Fibroblast of pulmonary artery (primary cell): Measurements from ENCODE around the gene RPH3AL.
A peak's percentile ranks its signal among the peaks of the same experiment; 100 is the strongest.
"Not testable (repeated sequence)": the region's sequence is repeated elsewhere in the genome, so short reads cannot be mapped to it uniquely, and the experiment has no call there.

Experiments used
- DNase-seq: peaks from one replicate; pipeline ENCODE4 v3.0.0-alpha.2; 2010; ENCODE audit warnings: low read depth
- H3K4me3 ChIP-seq: replicated peaks from 2 replicates; pipeline ENCODE4 v1.5.1; 2011; ENCODE audit warnings: low read depth, mild to moderate bottlenecking, control low read depth, low read length, moderate library complexity
- CTCF ChIP-seq: IDR thresholded peaks from 2 replicates; pipeline ENCODE4 v1.5.1; 2011; ENCODE audit warnings: mild to moderate bottlenecking, control low read depth, low read length, inconsistent platforms; ENCODE audit errors: missing control alignments

The RPH3AL gene

GRCh38 chr17:202501-202951 is 150.1 kb downstream of the RPH3AL start:
- TF ChIP-seq CTCF, result no peak
- no peak for DNase-seq
- H3K4me3 ChIP-seq, result no peak overlapping the region

DNA sequence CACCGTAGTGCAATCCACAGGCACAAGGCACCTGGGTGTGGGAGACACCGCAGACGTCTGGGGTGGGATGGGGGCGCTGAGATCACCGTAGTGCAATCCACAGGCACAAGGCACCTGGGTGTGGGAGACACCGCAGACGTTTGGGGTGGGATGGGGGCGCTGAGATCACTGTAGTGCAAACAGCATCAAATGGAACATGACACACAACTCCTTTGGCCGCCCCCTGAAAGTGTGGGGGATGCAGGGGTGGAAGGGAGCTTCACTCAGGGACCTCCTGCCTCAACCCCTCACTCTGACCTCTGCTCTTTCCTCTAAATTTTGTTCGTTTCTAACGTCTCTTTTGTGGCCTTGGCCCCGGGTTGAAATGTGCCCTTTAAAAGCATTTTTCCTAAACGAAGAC is 150.9 kb downstream of the RPH3AL start:
- not testable (repeated sequence) for DNase-seq, H3K4me3 ChIP-seq

DNA sequence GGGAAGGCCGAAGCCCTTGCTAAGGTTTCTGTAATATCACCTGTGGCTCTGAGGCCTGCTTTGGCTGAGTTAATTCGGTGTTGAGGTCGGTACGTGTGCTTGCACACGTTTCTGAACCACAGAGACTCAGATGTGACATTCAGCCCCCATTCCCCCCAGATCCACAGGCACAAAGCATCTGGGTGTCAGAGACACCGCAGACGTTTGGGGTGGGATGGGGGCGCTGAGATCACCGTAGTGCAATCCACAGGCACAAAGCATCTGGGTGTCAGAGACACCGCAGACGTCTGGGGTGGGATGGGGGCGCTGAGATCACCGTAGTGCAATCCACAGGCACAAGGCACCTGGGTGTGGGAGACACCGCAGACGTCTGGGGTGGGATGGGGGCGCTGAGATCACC is 151.3 kb downstream of the RPH3AL start:
- not testable (repeated sequence) for H3K4me3 ChIP-seq, DNase-seq

- TF ChIP-seq CTCF, result no peak
- DNase-seq, result no peak
- no peak overlapping the region for H3K4me3 ChIP-seq
Observed at GRCh38 chr17:200586-200985, 152.0 kb downstream of the RPH3AL start.

DNA sequence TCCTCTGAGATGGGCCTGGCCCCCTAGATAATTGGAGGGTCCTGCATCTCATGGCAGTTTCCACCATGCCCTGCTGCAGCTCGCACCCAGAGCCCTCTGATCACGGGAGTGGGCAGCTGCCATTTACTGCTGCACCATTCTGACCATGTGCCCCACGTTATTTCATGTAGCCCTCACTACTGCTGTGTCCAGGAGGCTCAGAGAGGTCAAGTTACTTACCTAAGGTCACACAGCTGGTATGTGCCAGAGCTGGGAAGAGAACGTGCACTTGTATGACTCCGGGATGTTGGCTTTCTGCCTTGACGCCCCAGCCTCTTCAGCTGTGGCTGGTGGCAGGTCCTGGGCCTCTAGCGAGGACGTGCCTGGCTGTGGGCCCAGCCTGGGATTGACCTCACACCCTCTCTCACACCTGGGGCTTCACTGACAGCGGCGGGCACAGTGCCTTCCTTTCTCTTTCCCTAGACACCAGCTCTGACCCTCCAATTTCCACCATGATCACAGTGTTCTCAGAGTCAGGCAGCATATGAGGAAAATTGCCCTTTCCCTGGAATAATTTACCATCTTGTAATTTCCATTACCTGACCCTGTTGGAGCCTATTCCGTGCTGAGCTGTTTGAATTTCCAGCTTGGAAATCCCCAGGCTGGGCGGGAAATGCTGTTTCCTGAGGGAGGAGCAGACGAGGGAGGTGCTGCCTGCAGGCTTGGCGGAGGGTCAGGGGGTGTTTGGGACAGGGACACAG is 152.6 kb downstream of the RPH3AL start:
- H3K4me3 ChIP-seq, result no peak overlapping the region
- DNase-seq, result peak; percentile 7
- TF ChIP-seq CTCF, result no peak

- no peak for TF ChIP-seq CTCF
- H3K4me3 ChIP-seq, result no peak overlapping the region
- peak; percentile 14 for DNase-seq
Observed at GRCh38 chr17:199191-199604, 153.4 kb downstream of the RPH3AL start.

DNA sequence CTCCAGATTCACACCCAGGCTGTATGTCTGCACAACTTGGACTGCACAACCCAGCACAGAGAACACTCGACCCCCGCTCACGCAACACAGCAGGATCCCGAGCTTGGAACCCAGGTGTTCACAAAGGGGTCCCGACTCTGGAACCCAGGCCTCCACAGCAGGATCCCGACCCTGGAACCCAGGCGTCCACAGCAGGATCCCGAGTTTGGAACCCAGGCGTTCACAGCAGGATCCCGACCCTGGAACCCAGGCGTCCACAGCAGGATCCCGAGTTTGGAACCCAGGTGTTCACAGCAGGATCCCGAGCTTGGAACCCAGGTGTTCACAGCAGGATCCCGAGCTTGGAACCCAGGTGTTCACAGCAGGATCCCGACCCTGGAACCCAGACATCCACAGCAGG is 154.4 kb downstream of the RPH3AL start:
- DNase-seq, H3K4me3 ChIP-seq: not testable (repeated sequence)

- no peak for DNase-seq
- no peak for TF ChIP-seq CTCF
- H3K4me3 ChIP-seq, result no peak overlapping the region
Observed at GRCh38 chr17:197352-197751, 155.3 kb downstream of the RPH3AL start.
